Measurements from ENCODE around the gene EN1.

The EN1 gene

GRCh38 chr2:118807668-118808428, 39.6 kb downstream of the EN1 start:
- TF ChIP-seq JUND (IDR thresholded peaks at IDR 0.05; ENCODE audit: low read depth): no peak
- no peak for DNase-seq (ENCODE audit: low read depth in 1 of 2, low spot score in 1 of 2)
- in situ Hi-C loops (cut with HindIII; ENCODE audit: low pct_unique_long_range_greater_than_20kb, low sequenced_read_pairs): no loop called here

- in situ Hi-C loops (cut with HindIII; ENCODE audit: low pct_unique_long_range_greater_than_20kb, low sequenced_read_pairs): no loop called here
- TF ChIP-seq JUND (IDR thresholded peaks at IDR 0.05; ENCODE audit: low read depth): no peak
These were observed 40.4 kb downstream of the EN1 start for GRCh38 chr2:118806797-118807667.

GRCh38 chr2:118805064-118805690, 42.3 kb downstream of the EN1 start:
- DNase-seq (ENCODE audit: low read depth in 1 of 2, low spot score in 1 of 2): no peak
- TF ChIP-seq JUND (IDR thresholded peaks at IDR 0.05; ENCODE audit: low read depth): no peak
- in situ Hi-C loops (cut with HindIII; ENCODE audit: low pct_unique_long_range_greater_than_20kb, low sequenced_read_pairs): no loop called here

More at GRCh38 chr2:118806797-118807667, 40.4 kb downstream of the EN1 start:
- no peak for DNase-seq (ENCODE audit: low read depth in 1 of 2, low spot score in 1 of 2)

- no peak for TF ChIP-seq JUND (IDR thresholded peaks at IDR 0.05; ENCODE audit: low read depth)
- in situ Hi-C loops (cut with HindIII; ENCODE audit: low pct_unique_long_range_greater_than_20kb, low sequenced_read_pairs): no loop called here
- DNase-seq (ENCODE audit: low read depth in 1 of 2, low spot score in 1 of 2): no peak
These were observed 44.4 kb downstream of the EN1 start for GRCh38 chr2:118803012-118803411.

- in situ Hi-C loops (cut with HindIII; ENCODE audit: low pct_unique_long_range_greater_than_20kb, low sequenced_read_pairs): no loop called here
- no peak for TF ChIP-seq JUND (IDR thresholded peaks at IDR 0.05; ENCODE audit: low read depth)
- no peak for DNase-seq (ENCODE audit: low read depth in 1 of 2, low spot score in 1 of 2)
These were observed 46.3 kb downstream of the EN1 start for GRCh38 chr2:118801151-118801550.

- DNase-seq (ENCODE audit: low read depth in 1 of 2, low spot score in 1 of 2): no peak
- in situ Hi-C loops (cut with HindIII; ENCODE audit: low pct_unique_long_range_greater_than_20kb, low sequenced_read_pairs): no loop called here
- no peak for TF ChIP-seq JUND (IDR thresholded peaks at IDR 0.05; ENCODE audit: low read depth)
These were observed 46.7 kb downstream of the EN1 start for GRCh38 chr2:118800736-118801135.

GRCh38 chr2:118794546-118794945, 52.9 kb downstream of the EN1 start:
- in situ Hi-C loops (cut with HindIII; ENCODE audit: low pct_unique_long_range_greater_than_20kb, low sequenced_read_pairs): no loop called here
- TF ChIP-seq JUND (IDR thresholded peaks at IDR 0.05; ENCODE audit: low read depth): no peak
- DNase-seq (ENCODE audit: low read depth in 1 of 2, low spot score in 1 of 2): no peak
